Tibial artery (tissue), 4 donors: ENCODE results near the gene SKIDA1.
"Not testable (repeated sequence)": the region's sequence is repeated elsewhere in the genome, so short reads cannot be mapped to it uniquely, and the experiment has no call there.

Experiments
- DNase-seq, 2 donors: peaks; one replicate each; pipeline ENCODE4 v3.0.0-alpha.2; 2019
- H3K27ac ChIP-seq, 2 donors: fragments of 200-600 bp; sonication (generic) in 1 of 2; 1 replicate in 1 of 2; 2 replicates in 1 of 2; pipeline ENCODE4 v1.5.1; 2018 to 2019; ENCODE audit warnings: mild to moderate bottlenecking in 1 of 2
- H3K27me3 ChIP-seq, 2 donors: fragments of 200-600 bp; sonication (generic) in 1 of 2; one replicate each; pipeline versions ENCODE4 v1.5.1 to v1.6.0; 2016 to 2019
- H3K36me3 ChIP-seq, 3 donors: fragments of 200-600 bp; sonication (generic) in 2 of 3; one replicate each; pipeline ENCODE4 v1.5.1; 2016 to 2019; ENCODE audit warnings: mild to moderate bottlenecking in 2 of 3
- H3K4me1 ChIP-seq, 4 donors: fragments of 200-600 bp; sonication (generic) in 2 of 4; 1 replicate in 3 of 4; 2 replicates in 1 of 4; pipeline ENCODE4 v1.5.1; 2016 to 2019
- H3K4me3 ChIP-seq, 2 donors: fragments of 200-600 bp; sonication (generic) in 1 of 2; 1 replicate in 1 of 2; 2 replicates in 1 of 2; pipeline ENCODE4 v1.5.1; 2018 to 2019; ENCODE audit warnings: mild to moderate bottlenecking in 2 of 2
- H3K9me3 ChIP-seq, 3 donors: fragments of 200-600 bp; sonication (generic) in 1 of 3; one replicate each; pipeline ENCODE4 v1.5.1; 2016 to 2019
- CTCF ChIP-seq, 2 experiments: fragments of 200-600 bp in 1 of 2; fragments of 450-650 bp in 1 of 2; IDR thresholded peaks; one replicate each; pipeline ENCODE4 v1.5.1; 2017 to 2019; ENCODE audit warnings: antibody characterized with exemption in 2 of 2, mild to moderate bottlenecking in 1 of 2, moderate library complexity in 1 of 2
- intact Hi-C: fragments of 100-400 bp; cut with DNase I; formaldehyde crosslinking; loops from one replicate; pipeline ENCODE4 v1.15.0; 2023; ENCODE audit warnings: low total_unique reads

SKIDA1 gene

GRCh38 chr10:21552638-21553037, 27.2 kb upstream of the SKIDA1 start:
- DNase-seq = no peak
- TF ChIP-seq CTCF (IDR thresholded peaks at IDR 0.05) = no peak
- intact Hi-C loops = no loop called here
- Histone ChIP-seq H3K4me1 (peaks cover 0 to 14% (median 2%) of the 10 kb centered on the region in 4 donors), H3K36me3 (peaks cover 10 to 56% (median 28%) of the 10 kb centered on the region in 3 donors), H3K9me3 (no peaks in the 10 kb centered on the region), H3K27ac (no peak overlapping the region), H3K27me3 (no peaks in the 10 kb centered on the region), H3K4me3 (no peak overlapping the region)

GRCh38 chr10:21547246-21547645, 21.8 kb upstream of the SKIDA1 start:
- peaks cover 20 to 79% (median 46%) of the 10 kb centered on the region in 3 donors for H3K36me3 ChIP-seq
- H3K9me3 ChIP-seq = no peaks in the 10 kb centered on the region
- TF ChIP-seq CTCF (IDR thresholded peaks at IDR 0.05) = no peak
- DNase-seq = no peak
- intact Hi-C loops = no loop called here
- H3K27ac ChIP-seq = no peak overlapping the region
- peaks cover 0 to 14% (median 2%) of the 10 kb centered on the region in 4 donors for H3K4me1 ChIP-seq
- no peaks in the 10 kb centered on the region for H3K27me3 ChIP-seq
- H3K4me3 ChIP-seq = no peak overlapping the region

GRCh38 chr10:21540701-21541100, 15.2 kb upstream of the SKIDA1 start:
- peaks cover 59 to 90% (median 66%) of the 10 kb centered on the region in 3 donors for H3K36me3 ChIP-seq
- H3K4me3 ChIP-seq, H3K9me3 ChIP-seq, H3K4me1 ChIP-seq, intact Hi-C loops, H3K27ac ChIP-seq, H3K27me3 ChIP-seq: not testable (repeated sequence)
- peak in 1 of 2 donors; percentile 9 for DNase-seq

GRCh38 chr10:21536874-21537273, 11.4 kb upstream of the SKIDA1 start:
- intact Hi-C loops = no loop called here
- peaks cover 0 to 22% (median 7%) of the 10 kb centered on the region in 4 donors for H3K4me1 ChIP-seq
- H3K4me3 ChIP-seq = no peak overlapping the region
- no peak for DNase-seq
- H3K36me3 ChIP-seq = peaks cover 30 to 51% (median 35%) of the 10 kb centered on the region in 3 donors
- TF ChIP-seq CTCF (IDR thresholded peaks at IDR 0.05) = no peak
- no peaks in the 10 kb centered on the region for H3K27me3 ChIP-seq
- no peaks in the 10 kb centered on the region for H3K9me3 ChIP-seq
- no peak overlapping the region for H3K27ac ChIP-seq

- intact Hi-C loops, H3K9me3 ChIP-seq, H3K27me3 ChIP-seq, DNase-seq: not testable (repeated sequence)
- Histone ChIP-seq H3K36me3 (peaks cover 21 to 42% (median 26%) of the 10 kb centered on the region in 3 donors), H3K4me3 (peak overlapping the region; percentile 80 to 90), H3K4me1 (peaks cover 0 to 22% (median 7%) of the 10 kb centered on the region in 4 donors), H3K27ac (peak overlapping the region in 1 of 2 donors; percentile 91)
These were observed 10.5 kb upstream of the SKIDA1 start for GRCh38 chr10:21535976-21536375.

GRCh38 chr10:21535494-21535965, 10.0 kb upstream of the SKIDA1 start:
- Histone ChIP-seq H3K4me3 (peak overlapping the region; percentile 80 to 90), H3K36me3 (peaks cover 17 to 38% (median 22%) of the 10 kb centered on the region in 3 donors), H3K27me3 (no peaks in the 10 kb centered on the region), H3K27ac (peak overlapping the region; percentile 91 to 96), H3K4me1 (peaks cover 0 to 22% (median 7%) of the 10 kb centered on the region in 4 donors), H3K9me3 (no peaks in the 10 kb centered on the region)
- no peak for DNase-seq
- intact Hi-C loops = no loop called here
- no peak for TF ChIP-seq CTCF (IDR thresholded peaks at IDR 0.05)
